GM19372 (cell line): ENCODE data around the gene NKD1.

Source experiments
- ATAC-seq: cut with Tn5 transposase; IDR thresholded peaks from one replicate; pipeline ENCODE4 v1.9.1; 2021; ENCODE audit warnings: mild to moderate bottlenecking, low read depth, moderate library complexity; ENCODE audit not compliant: unreplicated experiment

The NKD1 gene

DNA sequence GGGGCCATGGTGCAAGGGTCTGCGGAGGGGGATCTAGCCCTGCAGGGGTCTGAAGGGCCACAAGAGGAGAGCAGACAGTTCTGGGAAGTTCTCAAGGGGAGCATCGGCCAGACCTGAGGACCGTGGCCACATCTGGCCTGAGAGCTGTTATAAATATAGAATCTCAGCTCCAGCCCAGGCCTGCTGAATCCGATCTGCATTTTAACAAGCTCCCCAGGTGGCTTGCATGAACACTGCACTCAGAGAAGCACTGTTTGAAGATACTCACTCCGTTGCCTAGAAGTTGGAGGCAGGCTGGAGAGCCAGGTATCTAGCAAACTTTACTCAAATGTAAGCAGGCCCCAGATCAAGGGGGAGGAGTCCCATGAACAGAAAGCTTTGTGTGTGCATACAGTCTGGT is 61.3 kb downstream of the NKD1 start:
- ATAC-seq = no peak

DNA sequence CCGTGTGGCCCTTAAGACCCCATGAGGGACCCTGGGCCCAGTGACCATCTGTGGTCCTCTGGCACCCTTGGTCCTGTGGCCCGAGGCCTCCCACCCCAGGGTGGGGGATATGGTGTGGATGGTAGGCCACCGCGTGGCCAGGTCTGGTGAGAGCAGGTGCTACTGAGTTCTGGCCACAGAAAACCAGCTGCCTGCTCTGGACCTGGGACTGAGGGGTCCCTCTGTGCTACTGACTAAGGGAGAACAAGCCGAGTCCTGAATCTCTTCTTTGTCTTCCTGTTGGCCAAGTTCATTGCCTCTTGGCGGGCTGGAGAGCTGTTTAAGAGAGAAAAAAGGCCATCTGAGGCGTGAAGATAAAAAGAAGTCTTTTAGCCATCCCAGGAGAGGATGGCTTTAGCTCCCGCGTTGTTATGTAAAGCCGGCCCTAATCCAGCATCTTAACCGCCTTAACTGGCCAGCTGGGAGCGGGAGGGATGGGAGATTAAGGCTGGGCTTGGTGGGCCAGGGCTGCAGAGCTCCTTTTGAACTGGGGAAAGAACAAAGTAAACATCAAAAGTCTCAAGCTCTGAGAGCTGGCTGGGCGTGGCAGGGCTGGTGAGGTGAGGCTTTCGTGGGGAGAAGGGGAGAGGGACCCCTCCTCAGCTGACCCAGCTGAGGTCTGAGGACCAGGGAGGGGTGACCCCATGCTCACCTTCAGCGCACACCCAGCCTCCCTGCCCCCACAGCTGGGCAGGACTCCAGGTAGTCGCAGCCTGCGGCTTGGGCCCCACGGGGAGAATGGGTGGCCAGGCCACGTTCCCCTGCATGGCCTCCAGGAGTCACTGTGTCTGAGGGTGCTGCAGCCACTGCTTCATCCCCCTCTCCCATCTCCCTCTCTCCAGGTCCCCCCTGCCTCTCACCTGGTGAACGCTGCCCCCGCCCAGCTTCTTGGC is 62.4 kb downstream of the NKD1 start:
- no peak for ATAC-seq

DNA sequence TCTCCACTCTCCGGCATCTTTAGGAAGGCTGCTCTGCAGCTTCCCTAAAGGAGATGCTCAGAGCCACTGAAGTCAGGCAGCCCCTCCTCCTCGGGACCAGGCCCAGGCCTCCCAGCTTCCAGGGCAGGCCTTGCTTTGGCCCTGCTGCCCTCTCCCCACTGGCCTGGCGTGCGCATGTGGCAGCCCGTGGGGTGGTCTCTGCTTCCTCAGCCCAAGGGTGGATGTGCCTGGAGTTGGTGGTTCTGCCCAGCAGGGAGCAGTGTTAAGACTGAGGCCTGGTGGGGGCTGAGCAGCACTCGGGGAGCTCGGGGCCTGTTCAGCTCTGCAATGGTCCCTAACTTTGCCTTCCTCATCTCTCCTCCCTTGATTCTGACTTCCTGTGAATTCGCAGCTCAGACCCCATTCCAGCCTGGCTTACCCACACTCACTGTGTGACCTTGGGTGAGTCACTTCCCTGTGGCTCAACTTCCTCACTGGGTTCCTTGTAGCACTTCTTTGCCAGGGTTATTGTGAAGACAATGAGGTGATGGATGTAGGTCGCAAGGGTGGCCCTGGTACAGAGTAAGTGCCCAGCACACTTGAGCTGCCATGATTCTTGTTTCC is 63.2 kb downstream of the NKD1 start:
- no peak for ATAC-seq

DNA sequence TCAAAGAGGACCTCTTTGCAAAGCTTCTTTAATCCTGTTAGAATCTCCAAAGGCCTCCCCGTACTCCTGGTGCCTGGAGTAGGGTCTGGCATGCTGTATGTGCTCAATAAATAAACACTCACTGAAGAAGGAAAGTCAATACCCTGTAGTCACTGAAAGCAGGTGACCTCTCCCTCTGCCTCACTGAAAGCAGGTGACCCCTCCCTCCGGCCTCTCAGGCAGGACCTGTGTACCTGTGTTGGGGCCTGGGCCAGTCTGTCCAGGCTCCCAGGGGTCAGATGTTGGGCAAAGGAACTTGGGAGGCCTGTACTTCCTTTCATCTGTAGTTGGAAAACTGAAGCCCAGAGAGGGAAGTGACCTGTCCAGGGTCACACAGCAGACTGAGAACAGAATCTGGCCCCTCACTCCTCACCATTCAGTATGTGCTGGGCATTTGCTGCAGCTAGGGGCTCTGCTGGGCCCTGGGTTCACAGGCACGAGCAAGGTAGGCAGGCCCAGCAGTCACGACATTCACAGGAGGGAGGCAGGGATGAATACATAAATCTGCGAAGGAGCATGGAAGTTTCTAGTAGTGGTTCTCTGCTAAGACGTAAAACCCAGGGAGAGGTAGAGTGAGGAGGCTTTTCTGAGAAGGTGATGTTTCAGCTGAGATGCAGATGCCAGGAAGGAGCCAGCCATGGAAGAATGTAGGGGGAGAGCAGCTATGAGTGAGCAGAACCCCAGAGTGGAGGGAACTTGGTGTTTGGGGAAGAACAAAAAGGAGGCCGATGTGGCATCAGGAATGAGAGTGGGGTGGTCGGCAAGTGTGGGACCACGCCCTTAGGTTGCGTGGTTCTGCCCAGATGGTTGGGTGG is 64.0 kb downstream of the NKD1 start:
- ATAC-seq = no peak

DNA sequence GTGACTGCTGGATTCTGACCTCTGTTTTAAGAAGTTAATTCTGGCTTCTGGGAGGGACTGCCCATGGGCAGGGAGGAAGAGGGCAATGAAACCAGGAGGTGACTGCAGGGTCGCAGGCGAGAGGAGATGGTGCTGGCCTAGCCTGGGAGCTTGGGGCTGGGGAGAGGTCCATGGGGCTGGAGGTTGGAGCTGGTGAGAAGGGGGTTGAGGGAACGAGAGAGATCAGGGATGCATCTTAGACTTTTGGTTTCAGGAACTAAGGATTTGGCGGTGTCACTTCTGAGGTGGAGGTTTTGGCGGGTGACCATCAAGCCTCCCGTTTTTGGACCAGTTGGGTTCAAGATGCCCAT is 64.6 kb downstream of the NKD1 start:
- no peak for ATAC-seq

DNA sequence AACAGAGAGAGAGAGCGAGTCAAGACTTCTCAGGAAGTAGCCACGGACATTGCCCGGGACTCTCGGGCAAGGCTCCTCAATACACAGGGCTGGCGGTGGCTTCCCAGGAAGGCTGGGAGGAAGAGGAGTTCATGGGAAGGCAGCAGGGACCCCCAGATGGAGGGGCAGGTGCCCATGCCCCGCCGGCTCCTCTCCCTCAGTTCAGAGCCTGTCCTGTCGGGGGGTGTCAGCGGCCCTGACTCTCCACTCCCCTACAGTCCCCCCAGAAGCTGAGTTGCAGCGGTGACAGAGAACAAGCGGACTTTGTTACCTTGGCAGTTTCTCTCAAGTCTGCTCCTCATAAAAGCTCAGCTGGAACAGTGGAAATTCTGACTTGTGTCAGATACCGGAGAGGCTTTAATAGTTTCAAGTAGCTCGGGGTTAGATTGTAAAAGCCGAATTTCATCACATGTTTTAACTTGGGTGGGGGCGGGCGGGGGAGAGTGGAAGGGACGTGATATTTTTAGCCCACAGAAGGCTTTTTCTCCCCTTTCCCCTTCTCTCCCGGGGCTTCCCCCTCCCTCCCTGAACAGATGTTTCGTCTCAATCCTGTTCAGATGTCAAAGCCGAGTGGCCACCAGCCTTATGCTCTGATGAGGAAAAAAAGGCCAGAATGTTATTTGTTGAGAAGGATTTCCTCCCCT is 65.2 kb downstream of the NKD1 start:
- no peak for ATAC-seq

DNA sequence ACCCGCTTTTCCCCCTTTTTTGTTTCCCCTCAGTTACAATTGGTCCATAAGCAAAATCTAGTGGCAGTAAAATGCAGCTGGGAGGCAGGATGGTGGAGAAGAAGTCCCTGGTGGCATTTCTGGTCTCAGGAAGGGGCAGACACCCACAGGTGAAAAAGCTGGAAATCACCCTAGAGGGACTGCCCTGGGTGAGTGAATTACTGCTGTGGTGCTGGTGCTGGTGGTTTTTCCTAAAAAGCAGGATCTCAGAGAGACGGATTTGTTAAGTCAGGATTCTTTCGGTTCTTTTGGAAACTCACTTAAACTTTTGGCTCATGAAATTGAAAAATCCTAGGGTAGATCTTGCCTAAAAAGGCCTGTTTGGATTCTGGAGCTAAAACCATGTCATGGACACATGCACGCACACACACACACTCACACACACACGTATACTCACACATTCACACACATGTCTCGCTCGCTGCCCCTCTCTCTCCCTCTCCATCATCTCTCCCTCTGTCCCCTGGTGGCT is 65.8 kb downstream of the NKD1 start:
- no peak for ATAC-seq

DNA sequence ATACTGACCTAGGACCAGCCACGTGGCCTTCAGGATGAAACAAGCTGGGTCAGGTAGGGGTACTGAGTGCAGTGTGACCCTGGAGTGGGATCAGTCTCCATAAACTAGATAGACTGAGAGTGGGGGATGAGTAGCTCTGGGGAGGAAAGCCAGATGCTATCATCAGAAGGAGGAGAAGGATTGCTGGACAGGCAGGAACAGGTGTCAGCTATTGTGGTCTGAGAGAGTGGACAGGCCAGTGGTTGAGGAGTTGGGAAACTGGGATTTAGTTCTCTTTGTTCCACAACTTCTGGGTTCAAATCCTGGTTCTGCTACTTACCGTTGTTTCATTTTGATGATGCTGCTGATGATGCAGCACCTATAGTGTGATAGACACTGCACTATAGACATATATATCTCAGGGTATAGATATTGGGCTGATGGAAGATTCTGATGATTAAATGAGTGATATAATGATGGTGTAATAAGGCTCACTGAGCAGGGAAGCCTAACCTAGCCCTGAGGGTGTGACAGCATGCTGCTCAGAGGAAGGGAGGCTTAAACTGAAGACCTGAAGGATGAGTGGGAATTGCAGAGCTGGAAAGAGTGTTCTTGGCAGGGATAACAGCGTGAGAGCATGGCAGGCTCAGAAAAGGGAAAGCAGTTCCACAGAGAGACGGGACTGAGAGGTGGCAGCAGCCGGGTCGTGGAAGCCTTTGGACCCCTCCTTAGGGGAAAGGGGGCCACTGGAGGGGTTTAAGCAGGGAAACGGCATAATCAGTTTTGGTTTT is 66.9 kb downstream of the NKD1 start:
- ATAC-seq = no peak

DNA sequence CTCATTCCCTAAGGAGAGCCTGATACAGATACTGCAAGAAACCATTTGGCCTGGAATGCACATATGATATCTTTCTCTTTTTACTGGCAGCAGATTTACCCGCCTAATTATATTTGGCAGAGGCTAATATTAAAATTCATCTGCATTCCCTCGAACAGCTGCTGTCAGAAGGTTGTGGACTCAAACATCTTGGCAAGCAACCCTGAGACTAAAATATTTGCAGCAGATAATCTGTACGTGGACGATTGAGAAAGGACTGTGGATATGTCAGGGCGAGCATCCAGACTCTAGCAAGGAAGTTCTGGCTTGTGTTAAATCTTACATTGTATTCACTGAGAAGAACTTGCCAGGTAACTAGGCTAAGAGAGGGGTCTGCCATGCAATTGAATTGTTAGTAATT is 67.7 kb downstream of the NKD1 start:
- ATAC-seq = no peak

DNA sequence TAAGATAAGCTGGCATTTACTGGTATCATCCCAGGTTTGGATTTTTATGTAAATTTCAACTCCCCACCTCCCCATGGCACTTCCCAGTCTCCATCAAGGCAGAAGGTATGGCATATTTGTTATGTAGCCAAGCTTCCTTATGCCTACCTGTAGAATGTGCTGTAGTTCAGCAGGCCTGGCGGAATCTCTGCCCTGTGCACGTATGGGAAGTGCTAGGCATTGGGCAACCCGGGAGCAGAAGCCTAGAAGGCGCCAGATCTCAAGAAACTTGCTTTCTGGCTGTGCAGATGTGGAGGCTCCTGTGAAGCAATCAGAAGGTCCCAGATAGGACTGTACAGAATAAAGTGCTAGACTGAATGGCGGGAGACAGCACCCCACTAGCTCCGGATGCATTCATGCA is 68.2 kb downstream of the NKD1 start:
- ATAC-seq = no peak

DNA sequence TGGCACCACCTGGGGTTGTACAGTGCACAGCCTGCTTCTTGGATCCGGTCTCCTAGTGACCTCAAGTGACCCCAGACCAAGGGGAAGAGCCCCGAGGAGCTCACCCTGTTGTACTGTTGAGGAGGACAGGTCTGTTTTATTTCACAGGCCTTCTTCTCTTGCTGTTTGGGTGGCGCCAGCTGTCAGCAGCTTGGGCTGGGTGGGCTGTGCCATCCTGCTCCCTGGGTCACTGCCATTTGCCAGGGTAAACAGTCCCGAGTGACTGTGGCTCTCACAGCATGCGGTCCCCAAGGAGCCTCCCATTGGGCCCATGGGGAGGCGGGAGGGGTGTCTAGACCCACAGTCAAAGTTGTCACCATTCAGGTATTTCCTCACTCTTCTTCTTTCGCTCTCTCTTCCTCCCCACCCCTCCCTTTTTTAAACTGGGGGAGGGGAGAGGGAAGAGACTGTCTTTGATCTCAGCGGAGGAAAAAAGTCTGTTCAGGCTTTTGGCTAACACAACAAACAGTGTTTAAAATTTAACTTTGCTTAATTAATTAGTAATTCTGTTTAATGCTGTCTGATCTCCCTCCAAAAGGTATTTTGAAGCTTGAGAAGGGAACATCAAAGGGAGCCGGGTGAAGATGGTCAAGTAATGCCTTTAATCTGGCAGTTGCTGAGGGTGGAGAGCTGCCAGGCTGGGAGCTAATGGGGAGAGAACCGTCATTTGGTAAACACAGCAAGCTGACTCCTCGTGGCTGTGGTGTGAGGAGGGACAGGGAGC is 68.9 kb downstream of the NKD1 start:
- no peak for ATAC-seq

DNA sequence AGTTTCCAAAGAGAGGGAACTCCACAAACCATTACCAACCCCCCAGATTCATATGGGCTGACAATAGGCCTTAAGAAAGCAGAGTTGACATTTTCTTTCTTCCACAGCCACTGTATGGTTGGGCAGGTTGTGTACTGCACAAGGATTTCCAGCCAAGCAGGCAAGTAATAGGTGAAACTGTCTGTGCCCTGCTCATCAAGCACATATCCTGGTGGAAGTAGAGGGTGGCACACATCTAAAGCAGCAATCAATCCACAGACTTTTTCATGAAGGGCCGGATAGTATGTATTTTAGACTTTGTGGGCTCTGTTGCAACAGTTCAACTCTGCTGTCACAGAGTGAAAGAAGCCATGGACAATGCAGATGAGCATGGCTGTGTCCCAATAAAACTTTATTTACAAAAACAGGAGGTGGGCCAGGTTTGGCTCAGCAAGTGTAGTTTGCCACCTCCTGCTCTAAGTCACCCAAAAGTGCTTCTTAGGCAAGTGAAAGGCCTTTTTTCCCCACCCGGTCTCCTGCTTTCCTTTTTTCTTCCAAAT is 69.5 kb downstream of the NKD1 start:
- no peak for ATAC-seq

DNA sequence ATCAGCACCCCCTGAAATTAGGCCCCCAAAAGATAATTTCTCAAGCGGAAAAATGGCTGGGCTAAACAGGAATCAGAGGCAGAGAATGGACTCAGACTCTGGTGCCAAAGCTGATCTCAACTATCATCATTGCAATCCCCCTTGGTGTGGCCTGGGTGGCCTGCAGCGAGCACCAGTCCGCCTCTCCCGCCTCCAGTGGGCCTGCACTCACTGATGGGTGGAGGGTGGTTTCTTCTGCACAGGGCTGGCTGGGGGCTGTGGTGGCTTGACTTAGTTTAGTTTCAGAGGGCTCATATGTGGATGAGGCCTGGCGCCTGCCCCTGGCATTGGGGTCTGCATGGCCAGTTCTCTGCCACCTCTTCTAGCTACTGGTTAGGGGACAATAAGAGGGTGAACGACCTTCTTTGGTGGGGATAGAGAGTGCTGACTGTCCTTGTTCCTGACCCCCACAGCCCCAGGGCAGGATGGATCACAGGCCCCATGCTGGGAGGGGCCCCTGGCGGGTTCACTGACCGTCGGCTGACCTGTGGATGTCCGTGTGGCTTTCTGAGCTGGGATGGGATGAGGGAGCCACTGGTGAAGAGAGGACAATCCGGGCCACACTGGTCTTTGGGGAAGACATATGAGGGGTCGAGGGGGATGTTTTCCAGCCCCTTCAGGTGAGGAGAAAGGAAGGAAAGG is 70.2 kb downstream of the NKD1 start:
- ATAC-seq = no peak

DNA sequence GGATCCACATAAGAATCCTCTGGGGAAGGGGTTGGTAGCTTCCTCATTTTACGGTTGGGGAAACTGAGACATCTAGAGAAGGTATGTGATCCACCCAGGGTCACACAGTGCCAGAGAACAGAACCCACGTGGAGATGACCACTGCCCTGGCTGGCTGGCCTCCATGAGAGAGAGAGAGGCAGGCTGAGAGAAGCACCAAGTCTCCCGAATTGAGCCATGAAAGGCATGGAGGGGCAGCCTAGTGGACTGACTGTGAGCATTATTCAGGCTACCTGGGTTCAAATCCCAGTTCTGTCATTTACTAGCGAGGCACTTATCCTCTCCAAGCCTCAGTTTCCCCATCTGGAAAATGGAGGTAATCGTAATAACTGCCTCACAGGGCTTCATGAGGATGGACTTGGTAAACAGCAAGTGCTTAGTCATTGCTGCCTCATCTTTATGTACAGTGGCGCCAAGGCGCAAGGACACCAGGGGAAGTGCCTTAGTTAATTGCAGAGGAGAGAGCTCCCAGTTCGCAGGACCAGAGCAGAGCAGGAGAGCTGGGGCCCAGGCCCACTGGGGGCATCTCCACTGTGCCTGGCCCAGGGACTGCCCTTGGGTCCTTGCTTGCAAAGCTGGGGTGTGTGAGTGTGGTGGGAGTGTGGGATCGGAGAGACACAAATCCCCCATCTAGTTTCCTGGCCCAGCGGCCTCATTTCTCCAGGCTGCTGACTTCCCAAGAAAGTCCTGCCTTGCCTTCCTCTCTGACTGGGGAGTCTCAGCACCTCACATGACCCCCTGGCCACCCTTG is 71.7 kb downstream of the NKD1 start:
- ATAC-seq = no peak

DNA sequence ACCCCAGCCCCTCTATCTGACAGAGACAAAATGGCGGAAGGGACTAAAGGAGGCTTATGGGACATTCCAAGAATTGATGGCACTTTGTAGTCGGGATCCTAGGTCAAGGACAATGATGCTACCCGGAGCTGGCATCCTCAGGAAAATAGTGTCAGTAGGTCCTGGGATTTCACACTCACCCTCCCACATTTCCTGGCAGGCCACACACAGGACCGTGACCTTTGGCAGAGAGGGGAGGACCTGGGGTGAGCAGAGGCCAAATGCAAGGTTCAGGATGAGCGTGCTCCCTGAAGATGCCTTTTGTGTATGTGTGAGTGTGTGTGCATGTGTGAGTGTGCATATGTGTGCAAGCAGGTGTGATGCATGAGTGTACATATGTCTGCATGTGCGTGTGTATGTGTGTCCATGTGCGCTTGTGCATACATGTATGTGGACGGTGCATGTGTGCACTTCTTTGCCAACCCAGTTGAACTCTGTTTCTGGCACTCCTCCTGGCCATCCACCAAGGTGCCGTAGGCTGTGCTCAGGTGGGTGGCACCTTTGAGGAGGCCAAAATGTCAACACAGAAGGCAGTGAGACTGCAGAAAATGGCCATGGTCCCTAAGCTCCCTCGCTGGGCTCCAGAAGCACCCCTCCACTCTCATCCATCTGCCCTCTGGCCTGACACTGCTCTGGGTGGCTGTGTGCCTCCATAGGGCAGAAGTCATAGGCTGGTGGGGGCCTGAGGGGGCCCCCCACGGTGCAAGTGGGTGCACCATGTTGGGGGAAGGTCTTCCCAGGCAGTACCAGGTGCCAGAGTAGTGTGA is 72.7 kb downstream of the NKD1 start:
- no peak for ATAC-seq

DNA sequence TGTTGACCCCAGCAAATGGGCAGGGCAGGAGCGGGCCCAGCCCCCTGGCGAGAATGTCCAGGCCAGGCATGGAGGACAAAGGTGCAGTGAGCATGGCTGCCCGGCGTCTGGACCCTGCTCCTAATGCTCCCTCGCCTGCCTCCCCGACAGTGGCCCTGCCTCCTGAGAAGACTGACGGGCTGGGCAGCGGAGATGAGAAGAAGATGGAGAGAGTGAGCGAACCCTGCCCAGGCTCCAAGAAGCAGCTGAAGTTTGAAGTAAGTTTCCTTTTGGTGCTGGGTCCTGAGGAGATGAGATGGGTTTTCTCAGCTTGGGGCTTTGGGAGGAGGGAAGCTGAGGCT is 73.2 kb downstream of the NKD1 start:
- ATAC-seq = no peak

DNA sequence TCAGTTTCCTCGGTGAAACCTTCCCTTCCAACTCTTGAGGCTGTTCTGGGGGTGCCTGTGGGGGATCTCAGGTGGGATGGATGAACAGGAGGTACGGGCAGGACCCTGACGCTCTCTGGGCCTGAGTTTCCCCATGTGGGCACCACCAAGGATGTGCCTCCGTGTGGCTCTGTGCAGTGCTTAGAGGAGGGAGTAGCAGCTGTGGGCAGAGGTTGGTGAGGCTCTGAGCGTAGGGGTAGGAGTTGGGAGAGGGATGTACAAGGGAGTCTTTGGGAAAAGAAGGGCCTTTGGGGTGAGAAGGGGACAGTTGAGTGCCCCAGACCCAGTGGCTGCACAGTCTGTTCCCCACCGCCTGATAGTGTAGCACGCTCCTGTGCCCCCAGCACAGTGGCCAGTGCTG is 73.8 kb downstream of the NKD1 start:
- no peak for ATAC-seq
